Activated naive CD8-positive, alpha-beta T cell (primary cell): Measurements from ENCODE around the gene CCDC12.

Experiments used
- H3K27ac Mint-ChIP-seq: one replicate; pipeline ENCODE4 v1.8.0; 2021; ENCODE audit warnings: mixed read lengths
- H3K27me3 Mint-ChIP-seq: one replicate; pipeline ENCODE4 v1.8.0; 2021; ENCODE audit warnings: mixed read lengths
- H3K36me3 Mint-ChIP-seq: one replicate; pipeline ENCODE4 v1.8.0; 2021; ENCODE audit warnings: mixed read lengths
- H3K4me1 Mint-ChIP-seq: one replicate; pipeline ENCODE4 v1.8.0; 2021; ENCODE audit warnings: low read depth, mixed read lengths
- H3K4me3 Mint-ChIP-seq: one replicate; pipeline ENCODE4 v1.8.0; 2021; ENCODE audit warnings: mild to moderate bottlenecking, mixed read lengths
- H3K9me3 Mint-ChIP-seq: one replicate; pipeline ENCODE4 v1.8.0; 2021; ENCODE audit warnings: low read depth, mixed read lengths

The CCDC12 gene

GRCh38 chr3:46905213-46905560 is 71.4 kb downstream of the CCDC12 start:
- H3K9me3 Mint-ChIP-seq, result no peaks in the 10 kb centered on the region

GRCh38 chr3:46904303-46905212 is 72.0 kb downstream of the CCDC12 start:
- H3K4me1 Mint-ChIP-seq, result peaks cover 3% of the 10 kb centered on the region
- H3K27ac Mint-ChIP-seq, result no peak overlapping the region
- no peaks in the 10 kb centered on the region for H3K36me3 Mint-ChIP-seq
- H3K27me3 Mint-ChIP-seq, result no peaks in the 10 kb centered on the region
- H3K9me3 Mint-ChIP-seq, result no peaks in the 10 kb centered on the region
- no peak overlapping the region for H3K4me3 Mint-ChIP-seq

More at GRCh38 chr3:46905213-46905560, 71.4 kb downstream of the CCDC12 start:
- H3K27me3 Mint-ChIP-seq, result no peaks in the 10 kb centered on the region
- no peak overlapping the region for H3K27ac Mint-ChIP-seq
- H3K4me1 Mint-ChIP-seq, result peaks cover 5% of the 10 kb centered on the region
- no peaks in the 10 kb centered on the region for H3K36me3 Mint-ChIP-seq
- H3K4me3 Mint-ChIP-seq, result no peak overlapping the region

- no peaks in the 10 kb centered on the region for H3K36me3 Mint-ChIP-seq
- peaks cover 2% of the 10 kb centered on the region for H3K27me3 Mint-ChIP-seq
- no peak overlapping the region for H3K27ac Mint-ChIP-seq
- H3K4me3 Mint-ChIP-seq, result no peak overlapping the region
- H3K9me3 Mint-ChIP-seq, result no peaks in the 10 kb centered on the region
- H3K4me1 Mint-ChIP-seq, result peaks cover 2% of the 10 kb centered on the region
Observed at GRCh38 chr3:46903341-46904302, 72.9 kb downstream of the CCDC12 start.

- H3K27me3 Mint-ChIP-seq, result peaks cover 2% of the 10 kb centered on the region
- no peak overlapping the region for H3K4me3 Mint-ChIP-seq
- H3K36me3 Mint-ChIP-seq, result no peaks in the 10 kb centered on the region
- peaks cover 2% of the 10 kb centered on the region for H3K4me1 Mint-ChIP-seq
- H3K9me3 Mint-ChIP-seq, result no peaks in the 10 kb centered on the region
- H3K27ac Mint-ChIP-seq, result no peak overlapping the region
Observed at GRCh38 chr3:46902188-46902631, 74.3 kb downstream of the CCDC12 start.

- Mint-ChIP-seq H3K9me3 (no peaks in the 10 kb centered on the region), H3K27me3 (peaks cover 2% of the 10 kb centered on the region), H3K4me1 (peaks cover 2% of the 10 kb centered on the region), H3K27ac (no peak overlapping the region), H3K36me3 (no peaks in the 10 kb centered on the region), H3K4me3 (no peak overlapping the region)
Observed at GRCh38 chr3:46901591-46902187, 74.9 kb downstream of the CCDC12 start.

GRCh38 chr3:46901061-46901460 is 75.5 kb downstream of the CCDC12 start:
- Mint-ChIP-seq H3K9me3 (no peaks in the 10 kb centered on the region), H3K4me3 (no peak overlapping the region), H3K36me3 (no peaks in the 10 kb centered on the region), H3K4me1 (peaks cover 2% of the 10 kb centered on the region), H3K27me3 (peaks cover 2% of the 10 kb centered on the region), H3K27ac (no peak overlapping the region)

GRCh38 chr3:46900356-46900755 is 76.2 kb downstream of the CCDC12 start:
- H3K27me3 Mint-ChIP-seq, result peaks cover 2% of the 10 kb centered on the region
- H3K4me1 Mint-ChIP-seq, result peaks cover 2% of the 10 kb centered on the region
- H3K36me3 Mint-ChIP-seq, result no peaks in the 10 kb centered on the region
- H3K27ac Mint-ChIP-seq, result no peak overlapping the region
- no peaks in the 10 kb centered on the region for H3K9me3 Mint-ChIP-seq
- H3K4me3 Mint-ChIP-seq, result no peak overlapping the region

- Mint-ChIP-seq H3K4me1 (peaks cover 2% of the 10 kb centered on the region), H3K9me3 (no peaks in the 10 kb centered on the region), H3K36me3 (no peaks in the 10 kb centered on the region), H3K4me3 (no peak overlapping the region), H3K27me3 (peaks cover 3% of the 10 kb centered on the region), H3K27ac (no peak overlapping the region)
Observed at GRCh38 chr3:46900007-46900292, 76.6 kb downstream of the CCDC12 start.

- H3K27me3 Mint-ChIP-seq, result peaks cover 3% of the 10 kb centered on the region
- peaks cover 2% of the 10 kb centered on the region for H3K4me1 Mint-ChIP-seq
- no peak overlapping the region for H3K4me3 Mint-ChIP-seq
- no peaks in the 10 kb centered on the region for H3K9me3 Mint-ChIP-seq
- H3K27ac Mint-ChIP-seq, result no peak overlapping the region
- no peaks in the 10 kb centered on the region for H3K36me3 Mint-ChIP-seq
Observed at GRCh38 chr3:46899151-46900006, 77.2 kb downstream of the CCDC12 start.

- Mint-ChIP-seq H3K36me3 (no peaks in the 10 kb centered on the region), H3K4me1 (peaks cover 2% of the 10 kb centered on the region), H3K9me3 (no peaks in the 10 kb centered on the region), H3K27me3 (peaks cover 7% of the 10 kb centered on the region), H3K4me3 (no peak overlapping the region), H3K27ac (no peak overlapping the region)
Observed at GRCh38 chr3:46898321-46899150, 78.0 kb downstream of the CCDC12 start.

GRCh38 chr3:46897829-46898320 is 78.7 kb downstream of the CCDC12 start:
- Mint-ChIP-seq H3K9me3 (no peaks in the 10 kb centered on the region), H3K4me1 (peaks cover 2% of the 10 kb centered on the region), H3K27me3 (peaks cover 11% of the 10 kb centered on the region), H3K36me3 (no peaks in the 10 kb centered on the region), H3K4me3 (no peak overlapping the region), H3K27ac (no peak overlapping the region)

GRCh38 chr3:46897031-46897430 is 79.5 kb downstream of the CCDC12 start:
- peaks cover 4% of the 10 kb centered on the region for H3K4me1 Mint-ChIP-seq
- no peak overlapping the region for H3K27ac Mint-ChIP-seq
- H3K36me3 Mint-ChIP-seq, result no peaks in the 10 kb centered on the region
- H3K27me3 Mint-ChIP-seq, result peaks cover 11% of the 10 kb centered on the region
- no peaks in the 10 kb centered on the region for H3K9me3 Mint-ChIP-seq
- no peak overlapping the region for H3K4me3 Mint-ChIP-seq

GRCh38 chr3:46896386-46896785 is 80.2 kb downstream of the CCDC12 start:
- H3K27me3 Mint-ChIP-seq, result peaks cover 15% of the 10 kb centered on the region
- H3K4me1 Mint-ChIP-seq, result peaks cover 4% of the 10 kb centered on the region
- H3K36me3 Mint-ChIP-seq, result no peaks in the 10 kb centered on the region
- no peaks in the 10 kb centered on the region for H3K9me3 Mint-ChIP-seq
- H3K4me3 Mint-ChIP-seq, result no peak overlapping the region
- no peak overlapping the region for H3K27ac Mint-ChIP-seq
